Muscle layer of colon (tissue), 2 donors: ENCODE data around the gene C2orf49.

Experiments
- H3K27ac ChIP-seq: one replicate; pipeline ENCODE4 v1.7.0; 2013; ENCODE audit warnings: low read depth, mild to moderate bottlenecking, low read length, moderate library complexity
- H3K27me3 ChIP-seq, 2 donors: one replicate each; pipeline ENCODE4 v1.7.0; 2013; ENCODE audit warnings: low read length in 2 of 2, mild to moderate bottlenecking in 2 of 2; ENCODE audit not compliant: insufficient read depth in 2 of 2, control insufficient read depth in 1 of 2
- H3K36me3 ChIP-seq: one replicate; pipeline ENCODE4 v1.7.0; 2013; ENCODE audit warnings: mild to moderate bottlenecking, low read length; ENCODE audit not compliant: insufficient read depth
- H3K4me1 ChIP-seq: one replicate; pipeline ENCODE4 v1.7.0; 2013; ENCODE audit warnings: mild to moderate bottlenecking, low read length; ENCODE audit not compliant: insufficient read depth
- H3K4me3 ChIP-seq, 2 donors: one replicate each; pipeline ENCODE4 v1.7.0; 2013; ENCODE audit warnings: low read length in 2 of 2, low read depth in 1 of 2, mild to moderate bottlenecking in 1 of 2, moderate library complexity in 1 of 2
- H3K9ac ChIP-seq: one replicate; pipeline ENCODE4 v1.7.0; 2013; ENCODE audit warnings: low read length
- H3K9me3 ChIP-seq: one replicate; pipeline ENCODE4 v1.7.0; 2013; ENCODE audit warnings: mild to moderate bottlenecking, low read length
- donor health status: abdominal sarcoma.
- donor health status: Adenocarcinoma of cecum.

Gene C2orf49

GRCh38 chr2:105398336-105399206 is 61.2 kb downstream of the C2orf49 start, which contains the start of gene FHL2:
Gene FHL2, minus strand, starts transcription at chr2:105399051. Its CDS starts 12,535 bp downstream, at chr2:105386516.
- peaks cover 32% of the 10 kb centered on the region for H3K4me1 ChIP-seq
- peak within 1 kb of the TSS; percentile 73 for H3K9ac ChIP-seq
- H3K36me3 ChIP-seq = no peaks in the 10 kb centered on the region
- H3K9me3 ChIP-seq = no peaks in the 10 kb centered on the region
- H3K4me3 ChIP-seq = peak within 1 kb of the TSS; percentile 83 to 95
- H3K27ac ChIP-seq = peak within 1 kb of the TSS; percentile 94
- H3K27me3 ChIP-seq = no peaks in the 10 kb centered on the region
